ENCODE measurements around the gene S100A5.

GRCh38 chr1:153552335-153552734, 11.6 kb upstream of the S100A5 start:
- no peak for TF ChIP-seq EZH2 (IDR thresholded peaks at IDR 0.05; ENCODE audit: insufficient read depth, low read length)
- no peak for TF ChIP-seq CTCF (IDR thresholded peaks at IDR 0.05; ENCODE audit: insufficient read depth, low read depth, low read length)
